Right forelimb (tissue), 1 donor: Measurements from ENCODE around the gene SLC28A3.

Experiments used
- DNase-seq: peaks from one replicate; pipeline ENCODE4 v3.0.0-alpha.2; 2018

The SLC28A3 gene

DNA sequence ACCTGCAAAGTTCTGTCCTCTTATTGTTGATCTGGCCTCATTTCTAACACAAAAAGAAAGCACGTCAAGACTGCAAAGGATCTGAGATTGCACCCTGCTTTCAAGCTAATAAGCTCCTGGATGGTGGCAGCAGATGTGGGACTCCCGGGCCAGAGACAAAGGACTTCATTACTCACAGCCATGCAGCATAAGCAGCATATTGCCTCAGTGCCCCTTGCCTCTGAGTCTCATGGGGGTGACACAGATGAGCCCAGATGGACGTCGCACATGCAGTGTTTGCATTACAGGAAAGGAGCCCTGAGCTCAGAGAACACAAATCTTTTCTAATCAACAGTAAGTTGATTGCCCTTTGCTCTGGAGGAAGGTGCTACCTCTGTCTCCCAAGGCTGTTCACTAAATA is 105.0 kb downstream of the SLC28A3 start:
- DNase-seq: no peak

DNA sequence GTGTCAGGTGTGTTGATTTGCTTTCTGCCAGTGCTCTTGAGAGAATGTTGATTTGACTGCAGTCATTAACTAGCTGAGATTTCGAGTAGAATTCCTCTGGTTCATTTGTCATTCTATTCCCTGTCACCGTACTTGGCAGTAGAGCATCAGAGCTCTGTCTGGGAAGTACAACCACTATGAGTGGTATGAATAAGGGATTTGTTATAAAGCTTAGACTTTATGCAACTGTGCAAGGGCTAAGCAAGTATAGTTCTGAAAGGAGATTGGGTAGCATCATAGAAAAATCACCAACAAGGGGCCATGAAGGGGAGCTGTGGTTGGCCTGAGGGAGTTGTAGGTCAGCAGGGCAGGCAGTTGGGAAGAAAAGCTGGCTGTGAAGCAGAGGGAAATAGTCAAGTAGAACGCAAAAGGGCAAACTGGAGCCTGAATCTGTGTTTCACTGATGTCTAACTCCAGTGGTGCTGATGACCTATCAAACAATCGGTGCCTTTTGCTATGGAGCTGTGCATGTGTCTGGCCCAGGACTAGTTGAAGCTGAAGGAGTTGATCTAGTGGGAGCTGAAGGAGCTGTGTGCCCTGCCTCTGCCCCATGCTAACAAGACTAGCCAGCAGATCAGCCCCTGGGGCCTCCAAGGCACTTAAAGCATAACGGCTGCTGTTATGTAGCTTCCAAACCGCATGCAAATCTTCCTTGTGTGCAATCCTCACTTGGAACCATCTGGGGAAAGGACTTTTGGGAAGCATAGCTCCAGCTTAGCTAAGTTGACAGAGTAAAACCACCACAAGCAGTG is 110.0 kb downstream of the SLC28A3 start:
- DNase-seq: peak; percentile 66

DNA sequence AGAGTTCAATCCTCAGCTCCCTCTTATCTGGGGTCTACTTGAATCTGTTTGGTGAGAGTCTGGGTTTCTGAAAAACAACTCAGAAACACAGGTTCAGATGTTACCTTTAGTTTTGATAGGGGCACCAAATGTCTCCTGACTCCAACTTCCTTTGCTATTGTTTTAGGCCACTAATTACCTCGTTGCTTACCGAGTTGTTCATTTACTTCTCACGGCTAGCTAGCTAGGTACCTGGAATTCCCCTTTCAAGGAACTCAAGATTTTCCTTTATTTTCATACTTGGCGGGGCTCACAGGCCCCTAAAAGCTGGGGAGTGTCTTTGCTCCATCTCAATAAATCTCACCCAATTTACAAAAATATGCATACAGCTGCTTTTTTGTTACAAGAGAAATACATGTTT is 111.4 kb downstream of the SLC28A3 start:
- no peak for DNase-seq

DNA sequence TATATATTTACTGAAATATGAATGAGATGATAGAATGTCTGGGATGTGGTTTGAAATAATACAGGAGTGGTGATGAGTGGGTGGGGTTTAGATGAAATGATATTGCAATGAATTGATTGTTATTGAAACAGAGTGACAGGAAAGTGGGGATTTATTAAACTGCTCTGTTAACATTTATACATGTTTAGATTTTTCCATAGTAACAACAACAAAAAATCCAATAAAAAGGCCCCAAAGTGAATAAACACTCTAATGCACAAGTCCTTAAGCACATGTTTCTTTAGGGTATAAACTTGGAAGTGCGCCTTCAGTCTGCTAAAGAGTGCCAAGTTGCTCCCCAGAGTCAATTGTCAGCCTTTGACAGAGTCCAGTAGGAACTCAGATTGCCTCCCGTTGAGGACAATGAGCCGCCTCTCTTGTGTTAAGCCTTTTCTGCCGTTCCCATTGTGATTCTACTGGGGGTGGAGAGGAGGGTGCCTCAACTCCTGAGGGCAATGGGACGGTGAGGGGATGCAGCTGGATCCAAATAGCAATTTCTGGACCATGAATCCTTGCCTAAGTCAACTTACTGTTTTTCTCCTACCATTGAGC is 112.3 kb downstream of the SLC28A3 start:
- no peak for DNase-seq

DNA sequence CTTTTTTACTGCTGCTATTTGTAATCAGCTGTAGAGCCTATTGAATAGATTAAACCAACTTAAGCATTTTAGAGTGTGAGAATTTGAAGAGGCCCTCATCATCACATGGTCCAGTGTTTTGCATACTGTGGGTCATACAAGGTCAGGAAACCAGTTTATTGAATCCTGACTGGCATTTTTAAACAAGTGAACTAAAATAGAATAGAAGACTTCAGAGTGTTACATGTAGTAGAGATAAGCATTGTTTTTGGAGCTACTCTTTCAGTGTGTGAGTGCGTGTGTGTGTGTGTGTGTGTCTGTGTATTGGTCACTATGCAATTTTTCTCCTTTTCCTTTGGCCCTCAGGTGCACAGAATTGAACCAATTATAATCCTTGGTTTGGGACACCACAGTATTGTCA is 114.4 kb downstream of the SLC28A3 start:
- DNase-seq: no peak
